ENCODE data around the gene CPXM2.

CPXM2 gene

GRCh38 chr10:123778719-123779517, 112.7 kb downstream of the CPXM2 start:
- in situ Hi-C loops (cut with MboI; ENCODE audit: low sequenced_read_pairs) = no loop called here

GRCh38 chr10:123777881-123778280, 113.7 kb downstream of the CPXM2 start:
- in situ Hi-C loops (cut with MboI; ENCODE audit: low sequenced_read_pairs) = no loop called here

DNA sequence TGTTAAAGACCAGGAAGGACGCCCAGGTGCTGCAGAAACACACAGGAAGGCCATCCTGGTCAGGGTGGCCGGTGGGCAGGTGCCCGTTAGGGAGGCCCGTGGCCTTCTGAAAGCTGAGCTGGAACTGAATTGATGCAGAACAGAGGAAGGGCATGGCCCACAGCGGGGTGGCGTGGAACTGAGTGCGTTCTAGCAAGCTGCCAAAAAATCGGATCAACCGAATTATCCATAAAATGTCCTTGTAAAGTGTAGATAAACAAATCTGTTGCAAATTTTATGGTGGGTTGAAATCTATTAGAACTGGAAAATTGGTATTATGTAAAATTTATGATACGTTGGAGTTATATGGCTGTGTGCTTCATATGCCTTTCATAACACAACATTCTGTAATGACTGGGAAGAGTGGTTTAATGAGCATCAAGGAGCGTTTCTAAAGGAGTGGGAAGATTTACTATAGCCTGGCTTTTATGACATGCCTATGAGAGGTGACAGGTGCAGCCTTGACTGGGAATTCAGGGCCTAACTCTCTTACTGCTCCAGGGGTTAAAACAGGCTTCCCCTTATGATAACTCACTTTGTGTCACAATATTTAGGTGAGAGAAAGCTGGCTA, 117.4 kb downstream of the CPXM2 start:
- in situ Hi-C loops (cut with MboI; ENCODE audit: low sequenced_read_pairs) = no loop called here

DNA sequence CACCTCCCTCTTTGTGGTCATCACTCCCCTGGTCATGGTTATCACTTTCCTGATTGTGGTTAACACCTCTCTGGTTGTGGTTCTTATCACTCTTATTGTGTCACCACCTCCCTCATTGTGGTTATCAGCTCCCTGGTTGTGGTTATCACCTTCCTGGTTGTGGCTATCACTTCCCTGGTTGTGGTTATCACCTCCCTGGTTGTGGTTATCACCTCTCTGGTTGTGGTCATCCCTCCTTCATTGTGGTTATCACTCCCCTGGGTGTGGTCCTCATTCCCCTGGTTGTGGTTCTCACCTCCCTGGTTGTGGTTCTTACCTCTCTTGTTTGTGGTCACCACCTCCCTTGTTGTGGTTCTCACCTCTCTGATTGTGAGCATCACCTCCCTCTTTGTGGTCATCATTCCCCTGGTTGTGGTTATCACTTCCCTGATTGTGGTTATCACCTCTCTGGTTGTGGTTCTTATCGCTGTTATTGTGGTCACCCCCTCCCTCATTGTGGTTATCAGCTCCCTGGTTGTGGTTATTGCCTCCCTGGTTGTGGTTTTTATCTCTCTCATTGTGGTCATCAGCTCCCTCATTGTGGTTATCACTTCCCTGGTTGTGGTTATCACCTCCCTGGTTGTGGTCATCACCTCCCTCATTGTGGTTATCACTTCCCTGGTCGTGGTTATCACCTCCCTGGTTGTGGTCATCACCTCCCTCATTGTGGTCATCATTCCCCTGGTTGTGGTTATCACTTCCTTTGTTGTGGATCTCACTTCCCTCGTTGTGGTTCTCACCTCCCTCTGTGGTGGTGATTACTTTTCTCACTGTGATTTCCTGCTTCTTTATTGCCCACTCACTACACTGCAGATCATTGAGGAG, 118.7 kb downstream of the CPXM2 start:
- in situ Hi-C loops (cut with MboI; ENCODE audit: low sequenced_read_pairs) = no loop called here

- in situ Hi-C loops (cut with MboI; ENCODE audit: low sequenced_read_pairs) = no loop called here
Observed at GRCh38 chr10:123771877-123772644, 119.5 kb downstream of the CPXM2 start.

DNA sequence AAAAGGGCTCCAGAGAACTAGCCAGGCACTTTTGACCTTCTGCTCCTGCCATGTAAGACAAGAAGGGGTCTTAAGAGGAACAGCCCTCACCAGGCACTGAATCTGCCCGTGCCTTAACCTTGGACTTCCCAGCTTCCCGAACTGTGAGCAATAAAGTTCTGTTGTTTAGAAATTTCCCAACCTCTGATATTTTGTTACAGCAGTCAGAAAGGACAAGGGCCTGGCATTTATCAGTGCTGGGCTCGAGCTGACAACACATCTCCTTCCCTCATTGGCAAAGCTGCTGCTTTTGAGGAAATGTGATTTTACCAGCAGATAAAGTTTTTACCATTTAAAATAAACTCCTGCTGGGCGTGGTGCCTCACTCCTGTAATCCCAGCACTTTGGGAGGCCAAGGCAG, 122.0 kb downstream of the CPXM2 start:
- in situ Hi-C loops (cut with MboI; ENCODE audit: low sequenced_read_pairs) = no loop called here

DNA sequence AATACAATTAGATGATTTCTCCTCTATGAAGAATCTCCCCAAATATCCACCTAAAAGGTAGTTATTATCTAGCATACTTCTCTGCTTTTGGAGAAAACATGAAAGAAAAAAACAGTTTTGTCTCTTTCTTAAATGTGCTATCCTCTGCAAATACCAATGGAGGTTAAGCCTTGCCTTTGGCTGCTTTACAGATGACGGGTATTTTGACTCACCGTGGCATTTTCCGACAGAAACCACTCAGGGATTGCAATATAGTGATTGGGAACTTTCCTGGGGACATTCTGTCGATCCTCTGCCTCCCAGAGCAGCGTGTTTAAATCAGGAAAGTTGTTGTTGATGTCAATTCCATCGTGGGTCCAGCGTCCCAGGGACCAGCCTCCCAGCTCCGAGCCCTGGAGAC, 124.8 kb downstream of the CPXM2 start:
- in situ Hi-C loops (cut with MboI; ENCODE audit: low sequenced_read_pairs) = no loop called here

GRCh38 chr10:123766012-123766411, 125.6 kb downstream of the CPXM2 start:
- in situ Hi-C loops (cut with MboI; ENCODE audit: low sequenced_read_pairs) = no loop called here

DNA sequence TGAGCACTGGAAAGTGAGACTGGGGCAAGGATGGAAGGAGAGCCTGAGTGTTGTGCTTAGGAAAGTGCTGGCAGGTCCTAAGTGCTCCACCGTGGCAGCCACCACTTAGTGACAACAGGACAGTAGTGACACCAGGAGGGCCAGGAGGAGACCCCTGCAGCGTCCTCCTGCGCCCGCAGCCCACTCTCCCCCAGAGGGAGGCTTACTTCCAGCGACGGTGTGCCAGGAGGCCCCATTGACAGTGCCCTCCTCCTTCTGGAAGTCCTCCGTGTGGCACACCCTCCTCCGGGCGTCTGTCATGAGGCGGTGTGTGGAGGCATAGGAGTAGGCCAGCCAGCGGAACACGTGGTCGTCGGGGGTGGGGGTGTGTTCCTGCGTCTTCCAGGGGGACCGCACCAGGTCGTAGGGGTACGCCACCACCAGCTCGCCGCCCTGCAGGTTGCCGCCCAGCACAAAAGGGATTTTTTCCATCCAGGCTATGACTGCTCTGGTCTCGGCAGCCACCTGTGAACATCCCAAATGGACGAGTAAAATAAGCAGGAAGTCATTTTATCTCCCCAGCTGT, 129.9 kb downstream of the CPXM2 start:
- in situ Hi-C loops (cut with MboI; ENCODE audit: low sequenced_read_pairs) = no loop called here

- in situ Hi-C loops (cut with MboI; ENCODE audit: low sequenced_read_pairs) = no loop called here
Observed at GRCh38 chr10:123761038-123761428, 130.6 kb downstream of the CPXM2 start.

DNA sequence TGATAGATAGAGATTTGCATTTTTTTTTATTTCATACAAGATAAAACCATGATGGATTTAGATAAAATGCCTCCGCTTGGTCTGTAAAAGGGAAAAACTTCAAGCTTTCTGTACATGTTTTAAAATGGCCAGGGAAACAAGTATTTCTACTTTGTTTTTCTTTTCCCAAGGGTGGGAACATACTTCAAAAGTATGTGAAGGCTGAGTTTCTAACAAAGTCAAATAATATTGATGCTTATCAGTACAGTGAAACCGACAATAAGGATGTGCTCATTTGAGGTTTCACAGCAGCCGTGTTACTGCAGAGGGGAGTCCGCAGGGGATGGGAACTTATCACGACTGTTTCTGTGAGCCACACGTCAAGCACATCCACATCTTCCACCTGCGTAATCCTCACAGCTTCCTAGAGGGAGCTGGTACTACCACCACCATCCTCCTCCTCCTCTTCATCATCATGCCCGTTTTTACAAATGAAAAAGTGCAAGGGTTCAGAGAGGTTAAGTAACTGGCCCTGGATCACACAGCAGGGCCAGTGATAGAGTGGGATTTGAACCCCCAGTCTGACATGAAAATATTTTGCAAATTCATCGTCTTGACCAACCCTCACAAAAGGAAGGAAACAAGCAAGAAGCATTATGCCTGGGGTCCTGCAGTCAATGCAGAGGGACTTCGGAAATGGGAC, 131.1 kb downstream of the CPXM2 start:
- in situ Hi-C loops (cut with MboI; ENCODE audit: low sequenced_read_pairs) = no loop called here

DNA sequence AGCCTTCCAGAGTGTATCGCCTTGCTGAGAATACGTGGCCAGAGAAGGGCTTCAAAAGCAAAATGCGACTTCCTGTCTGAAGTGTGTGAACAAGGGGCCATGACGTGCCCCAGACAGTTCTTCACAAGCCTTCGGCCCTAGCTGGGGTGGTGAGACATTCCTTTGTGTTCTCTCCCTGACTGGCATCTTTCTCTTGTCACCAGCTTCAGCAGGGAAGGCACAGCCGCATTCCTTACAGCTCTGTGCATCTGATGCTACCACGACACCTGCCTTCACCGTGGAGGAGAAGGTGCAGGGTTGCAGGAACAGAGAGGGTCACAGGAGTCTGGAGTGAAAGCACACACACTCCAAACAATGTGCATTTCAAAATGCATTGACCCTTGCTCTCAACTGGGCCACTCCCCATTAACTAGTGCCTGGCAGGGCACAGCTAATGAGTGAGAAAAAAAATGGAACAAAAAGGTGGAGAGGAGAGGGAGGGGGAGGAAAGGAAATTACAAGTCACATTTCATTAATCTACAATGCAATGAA, 132.0 kb downstream of the CPXM2 start:
- in situ Hi-C loops (cut with MboI; ENCODE audit: low sequenced_read_pairs) = no loop called here

GRCh38 chr10:123759041-123759440, 132.6 kb downstream of the CPXM2 start:
- in situ Hi-C loops (cut with MboI; ENCODE audit: low sequenced_read_pairs) = no loop called here

DNA sequence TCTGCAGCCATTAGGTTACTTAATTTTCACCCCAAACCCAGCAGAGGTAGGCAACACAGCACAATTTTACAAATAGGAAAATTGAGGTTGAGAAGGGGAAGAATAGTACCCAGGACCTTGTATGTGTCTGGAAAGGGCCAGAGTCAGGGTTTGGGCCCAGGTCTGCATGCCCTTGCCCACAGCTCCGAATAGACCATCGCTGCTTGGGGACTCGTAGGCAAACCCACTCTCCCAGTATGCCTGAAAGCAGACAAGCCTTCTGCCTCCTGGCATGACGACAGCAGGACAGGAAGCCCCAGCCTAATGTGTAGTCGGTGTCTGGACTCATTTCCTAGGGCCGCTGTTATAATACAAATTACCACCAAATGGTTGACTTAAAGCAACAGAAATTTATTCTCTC, 133.8 kb downstream of the CPXM2 start:
- in situ Hi-C loops (cut with MboI; ENCODE audit: low sequenced_read_pairs) = no loop called here

DNA sequence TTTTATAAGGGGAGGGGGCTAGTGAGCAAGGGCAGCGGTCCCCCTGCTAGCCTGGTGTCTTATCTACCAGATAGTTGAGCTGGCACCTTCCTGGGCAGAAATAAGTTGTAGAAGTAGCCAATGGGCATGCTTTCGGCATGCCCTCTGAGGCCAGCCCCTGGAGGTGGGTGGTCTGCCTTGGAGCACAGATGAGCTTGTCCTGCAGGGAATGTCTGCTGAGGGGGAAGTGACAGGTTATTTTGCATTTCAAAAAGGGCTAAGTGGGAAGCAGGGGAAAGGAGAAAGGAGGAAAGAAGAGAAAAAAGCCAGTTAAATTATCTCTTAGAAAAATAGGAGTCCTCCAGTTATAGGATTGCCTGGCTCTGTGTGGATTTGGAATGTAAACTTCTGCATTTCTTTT, 136.5 kb downstream of the CPXM2 start:
- in situ Hi-C loops (cut with MboI; ENCODE audit: low sequenced_read_pairs) = no loop called here

DNA sequence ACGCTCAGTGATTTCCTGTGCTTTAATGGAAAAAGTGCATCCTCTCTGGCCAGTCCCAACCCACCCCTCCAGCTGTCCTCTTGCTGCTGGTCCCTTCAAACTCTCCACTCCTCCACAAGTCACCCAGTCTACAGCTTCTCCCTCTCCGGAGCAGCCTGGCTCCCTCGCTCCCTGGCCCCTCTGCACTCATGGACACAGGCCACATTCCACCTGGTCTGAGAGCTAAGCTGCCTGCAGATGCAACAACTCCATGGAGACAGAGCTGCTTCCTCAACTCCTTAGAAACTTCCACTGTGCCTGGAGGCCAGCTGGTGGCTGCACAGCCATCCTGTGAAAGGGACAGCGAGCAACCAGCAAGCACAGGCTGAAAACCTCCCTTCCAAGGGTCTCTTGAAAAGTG, 137.5 kb downstream of the CPXM2 start:
- in situ Hi-C loops (cut with MboI; ENCODE audit: low sequenced_read_pairs) = no loop called here

- in situ Hi-C loops (cut with MboI; ENCODE audit: low sequenced_read_pairs) = no loop called here
Observed at GRCh38 chr10:123751342-123752134, 140.1 kb downstream of the CPXM2 start.

- in situ Hi-C loops (cut with MboI; ENCODE audit: low sequenced_read_pairs) = no loop called here
Observed at GRCh38 chr10:123750901-123751300, 140.7 kb downstream of the CPXM2 start.

DNA sequence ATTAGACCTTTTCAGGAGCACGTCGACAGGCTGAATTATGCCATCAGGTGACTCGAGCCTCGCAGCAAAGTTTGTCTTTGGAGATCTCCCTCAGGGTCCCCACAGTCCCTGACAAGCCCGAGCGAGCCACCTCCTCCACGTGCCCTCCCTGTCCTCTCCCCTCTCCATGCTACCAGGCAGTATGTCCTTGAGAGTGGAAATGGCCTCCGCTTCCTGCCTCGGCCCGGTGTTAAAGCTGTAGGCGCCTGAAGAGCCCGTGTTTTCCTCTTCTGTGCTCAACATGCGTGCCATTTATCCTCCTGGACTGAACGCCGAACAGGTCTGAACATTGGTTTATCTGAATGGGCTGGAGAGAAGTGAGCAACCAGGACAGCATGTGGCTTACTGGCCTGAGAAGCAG, 142.9 kb downstream of the CPXM2 start:
- in situ Hi-C loops (cut with MboI; ENCODE audit: low sequenced_read_pairs) = no loop called here
